KOPT-K1 (cell line): ENCODE results near the gene ING4.
A peak's percentile ranks its signal among the peaks of the same experiment; 100 is the strongest.

Source experiments
- H3K27ac ChIP-seq: fragments of 200-600 bp; sonication (generic); 2 replicates; pipeline ENCODE4 v1.5.1; 2016; ENCODE audit warnings: antibody characterized with exemption, mild to moderate bottlenecking, low read depth, low read length; ENCODE audit not compliant: poor library complexity, severe bottlenecking
- H3K36me3 ChIP-seq: fragments of 200-600 bp; sonication (generic); 2 replicates; pipeline ENCODE4 v1.5.1; 2017; ENCODE audit warnings: antibody characterized with exemption, mild to moderate bottlenecking, low read length, moderate library complexity; ENCODE audit not compliant: insufficient read depth
- H3K9me3 ChIP-seq: fragments of 200-600 bp; sonication (generic); 2 replicates; pipeline ENCODE4 v1.5.1; 2017; ENCODE audit warnings: antibody characterized with exemption, low read length, mild to moderate bottlenecking; ENCODE audit not compliant: insufficient read depth, poor library complexity, severe bottlenecking

Gene ING4

GRCh38 chr12:6612247-6612646 is 50.7 kb downstream of the ING4 start:
- peak overlapping the region; percentile 92 for H3K27ac ChIP-seq
- H3K9me3 ChIP-seq = no peaks in the 10 kb centered on the region
- no peaks in the 10 kb centered on the region for H3K36me3 ChIP-seq

GRCh38 chr12:6608592-6609281 is 54.2 kb downstream of the ING4 start:
- Histone ChIP-seq H3K36me3 (peaks cover 17% of the 10 kb centered on the region), H3K27ac (peak overlapping the region; percentile 20), H3K9me3 (no peaks in the 10 kb centered on the region)

- Histone ChIP-seq H3K27ac (peak overlapping the region; percentile 77), H3K36me3 (peaks cover 21% of the 10 kb centered on the region), H3K9me3 (no peaks in the 10 kb centered on the region)
Measured at GRCh38 chr12:6607751-6608591, 54.9 kb downstream of the ING4 start.

GRCh38 chr12:6606331-6607131 is 56.4 kb downstream of the ING4 start:
- no peaks in the 10 kb centered on the region for H3K9me3 ChIP-seq
- H3K36me3 ChIP-seq = peaks cover 35% of the 10 kb centered on the region
- H3K27ac ChIP-seq = peak overlapping the region; percentile 77

- H3K27ac ChIP-seq = peak overlapping the region; percentile 77
- peaks cover 44% of the 10 kb centered on the region for H3K36me3 ChIP-seq
Measured at GRCh38 chr12:6605421-6606330, 57.2 kb downstream of the ING4 start.

GRCh38 chr12:6604259-6605029 is 58.5 kb downstream of the ING4 start:
- Histone ChIP-seq H3K9me3 (no peaks in the 10 kb centered on the region), H3K27ac (peak overlapping the region; percentile 77), H3K36me3 (peaks cover 56% of the 10 kb centered on the region)

More at GRCh38 chr12:6605421-6606330, 57.2 kb downstream of the ING4 start:
- H3K9me3 ChIP-seq = no peaks in the 10 kb centered on the region

GRCh38 chr12:6603095-6603567 is 59.8 kb downstream of the ING4 start:
- peaks cover 69% of the 10 kb centered on the region for H3K36me3 ChIP-seq
- peak overlapping the region; percentile 77 for H3K27ac ChIP-seq
- no peaks in the 10 kb centered on the region for H3K9me3 ChIP-seq

GRCh38 chr12:6602526-6602925 is 60.4 kb downstream of the ING4 start:
- Histone ChIP-seq H3K36me3 (peaks cover 75% of the 10 kb centered on the region), H3K9me3 (no peaks in the 10 kb centered on the region), H3K27ac (peak overlapping the region; percentile 77)
